ENCODE measurements around the gene SP9.

- TF ChIP-seq POLR2AphosphoS5 (IDR thresholded peaks at IDR 0.05; ENCODE audit: low read depth, low read length) (no peak), POLR2A (IDR thresholded peaks at IDR 0.05; ENCODE audit: low read depth, low read length) (no peak)
Observed at GRCh38 chr2:174312581-174313234, 22.0 kb upstream of the SP9 start.

Measured in GM12892 (cell line).